NCI-H345 (cell line): ENCODE measurements around the gene B3GLCT.
"Not testable (repeated sequence)": the region's sequence is repeated elsewhere in the genome, so short reads cannot be mapped to it uniquely, and the experiment has no call there.

Experiments
- DNase-seq: peaks from one replicate; lab custom pipeline; 2025; lab: John Stamatoyannopoulos, UW

B3GLCT gene

DNA sequence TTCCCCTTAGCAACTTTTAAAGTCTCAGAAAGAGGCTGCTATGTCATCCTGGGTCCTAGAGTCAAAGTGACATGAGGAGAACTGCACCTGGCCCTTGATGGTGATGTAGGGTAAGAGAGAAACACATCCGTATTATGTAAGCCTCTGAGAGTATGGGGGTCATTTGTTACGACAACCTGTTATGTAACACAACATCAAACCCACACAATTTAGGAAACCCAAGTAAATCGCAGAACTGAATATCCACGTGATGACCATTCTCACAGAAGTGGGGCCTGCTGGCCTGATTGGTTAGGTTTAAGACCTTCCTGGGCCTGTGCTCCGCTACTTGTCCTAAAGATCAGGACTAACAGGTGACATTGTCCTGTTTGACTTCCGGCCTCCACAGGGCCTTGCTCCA lies 15.3 kb upstream of the B3GLCT start:
- DNase-seq, result no peak

GRCh38 chr13:31184981-31185645 lies 14.7 kb upstream of the B3GLCT start:
- DNase-seq, result no peak

DNA sequence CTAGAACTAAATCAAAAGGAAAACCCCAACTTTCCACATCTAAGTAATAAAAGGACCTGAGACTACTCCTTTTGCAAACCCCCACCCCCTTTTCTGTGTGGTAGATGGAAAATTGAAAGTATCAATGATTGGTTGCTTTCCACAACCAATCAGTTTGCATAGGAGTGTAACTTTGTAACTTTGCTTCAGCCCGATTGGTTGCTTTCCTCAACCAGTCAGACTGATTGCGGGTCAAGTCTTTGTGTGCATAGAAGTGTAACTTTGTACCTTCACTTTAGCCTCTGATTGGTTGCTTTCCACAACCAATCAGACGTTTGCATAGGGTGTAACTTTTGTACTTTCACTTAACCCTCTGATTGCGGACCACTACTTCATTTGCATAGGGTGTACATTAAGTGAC lies 8.0 kb upstream of the B3GLCT start:
- DNase-seq, result no peak

- DNase-seq, result no peak
Observed at GRCh38 chr13:31192306-31192705, 7.5 kb upstream of the B3GLCT start.

DNA sequence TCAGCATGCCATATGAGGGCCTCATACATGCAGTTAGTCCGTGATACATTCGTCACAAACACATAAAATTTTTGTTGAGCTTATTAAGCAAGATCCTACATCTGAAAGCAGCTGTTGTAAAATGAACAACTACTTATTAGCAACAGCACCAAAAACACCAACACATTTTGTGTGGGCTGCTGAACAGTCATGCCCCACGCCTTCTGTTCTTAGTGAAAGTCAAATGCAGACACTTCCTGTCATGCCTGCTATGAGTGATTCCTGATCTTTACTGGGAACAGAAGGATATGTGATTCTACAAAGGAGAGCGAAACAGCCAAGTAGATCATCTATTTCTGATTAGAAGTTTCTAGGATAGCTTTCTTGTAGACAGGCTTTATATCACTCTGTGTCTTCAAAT lies 4.2 kb upstream of the B3GLCT start:
- DNase-seq, result no peak

- DNase-seq, result no peak
Observed at GRCh38 chr13:31196992-31197391, 2.8 kb upstream of the B3GLCT start.

DNA sequence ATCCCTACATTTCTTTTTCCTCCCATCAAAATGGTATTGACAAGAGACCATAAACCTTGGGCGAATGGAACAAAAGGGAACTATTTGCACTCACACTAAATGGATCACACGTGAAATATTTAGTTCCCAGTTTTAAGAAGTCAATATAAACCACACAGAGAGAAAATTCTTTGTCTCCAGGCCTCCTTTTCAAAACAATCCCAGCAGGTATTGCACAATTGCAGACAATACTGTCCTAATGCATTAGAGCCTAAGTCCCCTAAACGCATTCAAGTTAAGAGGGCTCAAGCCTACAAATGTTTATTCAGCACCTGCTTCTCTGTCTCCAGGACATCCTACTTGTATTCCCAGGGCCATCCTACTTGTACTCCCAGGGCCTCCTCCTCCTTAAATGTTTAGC lies 1.3 kb upstream of the B3GLCT start:
- no peak for DNase-seq

- no peak for DNase-seq
Observed at GRCh38 chr13:31199527-31199848, 287 bp upstream of the B3GLCT start.

GRCh38 chr13:31200637-31200971 lies 829 bp downstream of the B3GLCT start:
- DNase-seq, result peak; percentile 35

DNA sequence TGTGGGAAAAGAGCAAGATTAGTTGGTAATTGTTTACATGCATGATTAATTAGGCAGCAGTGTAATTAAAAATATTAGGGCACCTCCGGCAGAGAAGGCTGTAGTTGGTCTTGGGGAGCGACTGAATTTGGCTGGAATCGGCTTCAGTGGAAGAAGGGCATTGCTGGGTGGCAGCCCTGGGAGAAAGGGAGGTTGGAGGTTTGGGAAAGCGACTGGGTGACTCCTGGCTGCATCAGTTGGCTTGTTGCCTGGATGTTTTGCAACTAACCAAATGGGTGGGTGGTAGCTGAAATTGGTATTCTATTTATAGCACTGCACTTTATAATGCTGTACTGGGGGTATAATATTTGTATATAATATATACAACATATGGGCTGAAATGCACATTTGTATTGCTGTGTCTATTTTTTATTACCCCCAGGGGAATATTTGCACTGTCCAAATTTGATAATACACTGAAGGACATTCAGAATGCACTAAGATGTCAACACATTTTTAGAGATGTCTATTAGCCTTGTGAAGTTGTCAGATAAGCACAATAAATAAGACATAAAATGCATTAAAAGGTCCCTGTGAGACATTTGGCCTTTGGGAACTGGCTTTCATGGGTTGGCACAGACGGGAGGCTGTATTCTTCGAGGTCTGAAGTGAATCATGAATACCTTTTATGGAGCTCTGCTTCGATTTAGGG lies 1.7 kb downstream of the B3GLCT start:
- no peak for DNase-seq

GRCh38 chr13:31204592-31204991 lies 4.8 kb downstream of the B3GLCT start:
- DNase-seq, result no peak

GRCh38 chr13:31207661-31208552 lies 8.1 kb downstream of the B3GLCT start:
- peak; percentile 22 for DNase-seq

- no peak for DNase-seq
Observed at GRCh38 chr13:31208559-31209122, 8.9 kb downstream of the B3GLCT start.

DNA sequence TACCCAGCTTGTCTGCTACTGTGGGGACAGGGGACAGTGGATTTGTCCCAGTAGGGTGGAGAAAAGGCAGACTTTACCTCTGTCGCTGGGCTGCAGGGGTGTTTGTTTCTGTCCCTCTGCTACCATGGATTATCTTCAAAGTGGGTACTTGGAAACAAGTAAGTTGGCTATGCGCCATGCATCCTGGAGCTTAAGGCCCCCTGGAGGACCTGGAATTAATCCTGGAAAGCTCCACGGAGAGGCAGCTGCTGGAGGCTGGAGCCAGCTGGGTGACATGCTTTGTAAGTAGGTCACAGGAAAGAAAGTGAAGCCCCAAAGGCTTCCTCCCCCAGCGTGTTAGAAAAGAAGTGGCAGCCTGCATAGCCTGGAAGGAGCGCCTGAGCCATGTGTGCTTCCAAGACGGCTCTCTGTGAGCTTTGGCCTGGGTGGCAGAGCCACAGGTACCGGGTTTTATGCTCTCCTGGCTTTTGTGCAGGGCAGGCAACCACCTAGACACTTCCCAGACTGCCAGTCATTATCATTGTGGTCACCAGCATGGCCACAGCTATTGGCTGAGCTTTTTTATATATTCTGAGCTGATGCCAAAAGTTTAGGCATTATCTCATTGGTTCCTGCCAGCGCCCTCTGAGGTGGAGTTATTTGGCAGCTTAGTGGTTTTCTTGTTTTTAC lies 9.5 kb downstream of the B3GLCT start:
- DNase-seq, result peak; percentile 86

DNA sequence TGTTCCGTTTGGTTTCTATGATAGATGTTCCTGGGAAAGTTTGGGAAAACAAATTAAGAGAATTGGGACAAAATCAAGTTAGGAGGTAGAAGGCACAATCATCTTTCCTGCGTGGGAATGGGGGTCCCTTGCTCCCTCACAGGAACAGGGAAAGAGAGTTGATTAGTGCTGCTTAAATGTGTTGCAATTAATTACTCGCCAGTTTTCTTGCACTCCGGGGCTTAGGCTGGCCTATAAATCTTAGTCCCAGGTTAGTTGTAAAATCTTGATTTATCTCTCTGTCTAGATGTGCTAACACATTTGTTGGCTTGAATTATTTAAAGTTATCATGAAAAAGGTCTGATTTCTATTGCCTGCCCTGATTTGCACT lies 10.1 kb downstream of the B3GLCT start:
- DNase-seq, result no peak

DNA sequence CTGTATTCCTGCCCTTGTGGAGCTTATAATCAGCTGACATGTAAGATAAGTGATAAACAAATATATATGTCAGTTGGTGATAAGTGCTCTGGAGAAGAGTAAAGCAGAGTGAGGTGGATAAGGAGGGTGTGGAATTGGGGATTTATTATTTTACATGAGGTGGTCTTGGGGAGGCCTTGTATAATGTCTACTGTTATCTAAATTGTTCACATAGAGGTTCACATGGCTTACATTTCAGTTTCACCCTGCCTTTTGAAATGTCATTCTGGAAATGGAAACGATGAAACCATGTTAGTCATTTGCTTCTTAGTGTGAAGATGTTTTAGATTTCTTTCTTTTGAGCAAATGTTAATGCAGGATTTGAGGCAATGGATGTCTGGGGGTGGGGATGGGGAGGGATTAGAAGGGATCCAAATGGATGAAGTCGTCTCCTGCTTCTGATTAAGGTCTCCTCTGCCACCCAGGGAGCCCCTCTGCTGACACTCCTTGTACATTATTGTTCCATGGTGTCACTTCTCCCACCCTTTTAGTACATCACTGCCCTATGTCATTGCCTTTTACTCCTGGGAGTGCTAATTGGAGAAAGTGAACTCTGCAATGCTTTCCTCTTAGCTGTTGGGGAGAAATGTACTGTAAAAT lies 14.0 kb downstream of the B3GLCT start:
- no peak for DNase-seq

DNA sequence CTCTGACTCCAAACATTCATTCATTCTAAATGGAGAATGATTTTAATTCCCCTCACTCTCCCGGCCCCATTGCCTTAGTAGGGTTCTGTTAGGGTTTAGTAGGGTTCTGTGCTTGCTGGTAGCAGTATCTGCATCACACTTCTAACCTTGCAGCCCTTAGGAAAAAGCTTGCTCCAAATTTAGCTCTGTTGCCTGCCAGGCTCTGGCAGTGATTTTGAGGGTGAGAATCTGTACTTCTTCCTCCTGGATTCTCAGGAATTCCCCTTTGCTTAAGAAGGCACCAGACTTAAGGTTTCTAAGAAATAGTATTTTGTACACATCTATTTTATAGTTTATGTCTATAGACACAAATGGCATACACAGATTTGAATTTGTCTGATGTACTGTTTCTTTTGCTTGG lies 14.7 kb downstream of the B3GLCT start:
- no peak for DNase-seq

GRCh38 chr13:31216916-31217315 lies 17.1 kb downstream of the B3GLCT start:
- not testable (repeated sequence) for DNase-seq

DNA sequence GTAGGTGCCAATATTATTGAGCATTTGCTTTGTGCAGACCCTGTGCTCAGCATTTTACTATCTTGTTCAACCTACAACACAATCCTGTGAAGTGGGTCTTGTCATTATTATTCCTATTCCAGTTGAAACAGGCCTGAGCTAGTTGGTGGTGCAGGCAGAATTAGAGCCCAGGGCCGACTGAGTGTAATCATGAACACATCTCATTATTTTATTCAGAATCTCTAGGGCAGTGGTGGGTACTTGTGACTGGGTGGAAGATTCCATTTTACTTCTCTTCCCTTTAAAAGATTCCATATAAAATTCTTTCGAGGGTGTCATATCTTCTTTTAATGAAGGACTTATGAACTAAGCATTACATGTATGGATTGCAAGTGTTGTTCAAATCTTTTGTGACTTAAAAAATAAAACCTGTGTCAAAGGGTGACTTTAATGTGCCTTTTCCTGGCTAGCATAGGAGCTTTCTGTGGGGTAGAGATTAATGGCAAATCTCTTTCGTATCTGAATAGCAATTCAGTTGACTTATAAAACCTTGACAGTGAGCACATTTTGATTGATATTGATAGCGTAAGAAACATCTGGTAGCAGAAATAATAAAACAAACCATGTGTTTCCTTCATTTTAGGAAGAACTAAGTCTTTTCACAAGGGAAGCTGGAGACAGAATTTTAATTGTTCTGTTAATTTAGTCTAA lies 20.3 kb downstream of the B3GLCT start:
- no peak for DNase-seq

- DNase-seq, result no peak
Observed at GRCh38 chr13:31221057-31221456, 21.3 kb downstream of the B3GLCT start.

DNA sequence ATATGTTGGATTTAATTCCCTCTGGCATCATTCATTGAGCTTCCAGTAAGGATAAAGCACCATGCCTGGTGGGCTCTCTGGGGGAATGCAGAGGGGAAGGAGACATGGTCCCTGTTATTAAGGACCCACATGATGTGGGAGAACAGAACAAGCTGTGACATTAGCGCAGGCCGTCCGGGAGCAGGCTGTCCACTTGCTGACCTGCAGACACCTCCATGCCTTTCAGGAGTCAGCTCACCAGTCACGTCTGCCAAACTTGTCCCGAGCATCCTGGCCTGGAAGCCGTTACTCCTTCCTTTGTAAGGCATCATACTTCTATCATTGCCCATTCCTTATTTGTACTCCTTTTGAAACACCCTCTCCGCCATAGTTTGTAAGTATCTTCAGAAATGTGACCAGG lies 23.4 kb downstream of the B3GLCT start:
- DNase-seq, result no peak
